Ascending aorta (tissue), 2 donors: ENCODE measurements around the gene APBA2. TPM values are rescaled to one million over a fixed set of nuclear protein-coding genes. Genes with fewer than 3 reads are reported as not detected.

Experiments
- DNase-seq, 2 donors: peaks; one replicate each; pipeline ENCODE4 v3.0.0-alpha.2; 2019; ENCODE audit warnings: low spot score in 2 of 2
- H3K27ac ChIP-seq, 2 donors: fragments of 200-600 bp; sonication (generic); one replicate each; pipeline ENCODE4 v1.5.1; 2016 to 2017; ENCODE audit warnings: mild to moderate bottlenecking in 1 of 2
- H3K27me3 ChIP-seq: fragments of 200-600 bp; sonication (generic); one replicate; pipeline ENCODE4 v1.5.1; 2017
- H3K36me3 ChIP-seq, 2 donors: fragments of 200-600 bp; sonication (generic); one replicate each; pipeline ENCODE4 v1.5.1; 2016
- H3K4me1 ChIP-seq, 2 donors: fragments of 200-600 bp; sonication (generic); one replicate each; pipeline ENCODE4 v1.5.1; 2016 to 2017; ENCODE audit warnings: mild to moderate bottlenecking in 1 of 2
- H3K4me3 ChIP-seq, 2 donors: fragments of 200-600 bp; sonication (generic); one replicate each; pipeline ENCODE4 v1.5.1; 2016 to 2017; ENCODE audit warnings: mild to moderate bottlenecking in 1 of 2
- H3K9me3 ChIP-seq, 2 donors: fragments of 200-600 bp; sonication (generic); one replicate each; pipeline ENCODE4 v1.5.1; 2016
- CTCF ChIP-seq, 3 experiments: fragments of 200-600 bp in 2 of 3; fragments of 450-650 bp in 1 of 3; sonication (generic) in 2 of 3; IDR thresholded peaks; one replicate each; pipeline ENCODE4 v1.5.1; 2016 to 2019; ENCODE audit warnings: antibody characterized with exemption in 3 of 3, mild to moderate bottlenecking in 1 of 3, moderate library complexity in 1 of 3
- intact Hi-C: fragments of 100-400 bp; cut with DNase I; formaldehyde crosslinking; loops from one replicate; pipeline ENCODE4 v1.15.1; 2023
- total RNA-seq: library from RNA; depleted of rRNA; stranded (reverse); fragments of >200 nt; gene quantifications from one replicate; pipeline ENCODE4 v1.1.0, GENCODE V29; 2016

APBA2 gene
- total RNA-seq, 1 donor from 2014 or later: 2.4 TPM

GRCh38 chr15:28900892-28901586 lies 15.3 kb downstream of the APBA2 start:
- intact Hi-C loops: no loop called here
- Histone ChIP-seq H3K4me1 (no peaks in the 10 kb centered on the region), H3K36me3 (no peaks in the 10 kb centered on the region), H3K9me3 (no peaks in the 10 kb centered on the region), H3K4me3 (no peak overlapping the region), H3K27ac (no peak overlapping the region), H3K27me3 (no peaks in the 10 kb centered on the region)
- no peak for DNase-seq
- TF ChIP-seq CTCF (IDR thresholded peaks at IDR 0.05): no peak

- TF ChIP-seq CTCF (IDR thresholded peaks at IDR 0.05): no peak
- intact Hi-C loops: no loop called here
- Histone ChIP-seq H3K4me1 (no peaks in the 10 kb centered on the region), H3K36me3 (no peaks in the 10 kb centered on the region), H3K27ac (no peak overlapping the region), H3K27me3 (no peaks in the 10 kb centered on the region), H3K4me3 (no peak overlapping the region), H3K9me3 (no peaks in the 10 kb centered on the region)
- DNase-seq: no peak
Observed at GRCh38 chr15:28901587-28901980, 15.8 kb downstream of the APBA2 start.

GRCh38 chr15:28901987-28902745 lies 16.4 kb downstream of the APBA2 start:
- no peak for DNase-seq

GRCh38 chr15:28902856-28903255 lies 17.1 kb downstream of the APBA2 start:
- no peaks in the 10 kb centered on the region for H3K9me3 ChIP-seq
- intact Hi-C loops: no loop called here
- H3K27me3 ChIP-seq: no peaks in the 10 kb centered on the region
- no peaks in the 10 kb centered on the region for H3K4me1 ChIP-seq
- H3K27ac ChIP-seq: no peak overlapping the region
- DNase-seq: peak in 1 of 2 donors; percentile 11
- TF ChIP-seq CTCF (IDR thresholded peaks at IDR 0.05): no peak
- no peak overlapping the region for H3K4me3 ChIP-seq
- no peaks in the 10 kb centered on the region for H3K36me3 ChIP-seq

More at GRCh38 chr15:28901987-28902745, 16.4 kb downstream of the APBA2 start:
- H3K27ac ChIP-seq: no peak overlapping the region
- no peak overlapping the region for H3K4me3 ChIP-seq
- H3K27me3 ChIP-seq: no peaks in the 10 kb centered on the region
- no peaks in the 10 kb centered on the region for H3K9me3 ChIP-seq
- H3K4me1 ChIP-seq: no peaks in the 10 kb centered on the region
- no peak for TF ChIP-seq CTCF (IDR thresholded peaks at IDR 0.05)
- intact Hi-C loops: no loop called here
- H3K36me3 ChIP-seq: no peaks in the 10 kb centered on the region

- intact Hi-C loops: no loop called here
- Histone ChIP-seq H3K36me3 (no peaks in the 10 kb centered on the region), H3K27me3 (no peaks in the 10 kb centered on the region), H3K4me3 (no peak overlapping the region), H3K27ac (no peak overlapping the region), H3K4me1 (no peaks in the 10 kb centered on the region), H3K9me3 (no peaks in the 10 kb centered on the region)
- DNase-seq: no peak
- TF ChIP-seq CTCF (IDR thresholded peaks at IDR 0.05): no peak
Observed at GRCh38 chr15:28903555-28903954, 17.8 kb downstream of the APBA2 start.
